DOHH2 (cell line): Measurements from ENCODE around the gene TMEM63C.

ENCODE experiments used
- H3F3A ChIP-seq: fragments of 200-600 bp; sonication (generic), shearing (Covaris generic); 2 replicates; pipeline ENCODE4 v1.6.0; 2016; ENCODE audit warnings: antibody characterized with exemption, mild to moderate bottlenecking; ENCODE audit not compliant: control insufficient read depth, insufficient read depth
- H3K27ac ChIP-seq: fragments of 200-600 bp; sonication (generic); 2 replicates; pipeline ENCODE4 v1.5.1; 2014; ENCODE audit warnings: low read depth, mild to moderate bottlenecking, low read length, moderate library complexity
- H3K27me3 ChIP-seq: fragments of 200-600 bp; sonication (generic); 2 replicates; pipeline ENCODE4 v1.6.1; 2014; ENCODE audit warnings: mild to moderate bottlenecking, low read length, mixed read lengths; ENCODE audit not compliant: control insufficient read depth
- H3K36me3 ChIP-seq: fragments of 200-600 bp; sonication (generic); 2 replicates; pipeline ENCODE4 v1.6.1; 2014; ENCODE audit warnings: mild to moderate bottlenecking, low read length, moderate library complexity, mixed read lengths; ENCODE audit not compliant: control insufficient read depth
- H3K4me1 ChIP-seq: fragments of 200-600 bp; sonication (generic); 2 replicates; pipeline ENCODE4 v1.6.1; 2014; ENCODE audit warnings: mild to moderate bottlenecking, low read length, mixed read lengths; ENCODE audit not compliant: control insufficient read depth
- H3K4me2 ChIP-seq: fragments of 200-600 bp; sonication (generic); 2 replicates; pipeline ENCODE4 v1.6.0; 2014; ENCODE audit warnings: mild to moderate bottlenecking, low read length, moderate library complexity
- H3K4me3 ChIP-seq: fragments of 200-600 bp; sonication (generic); 2 replicates; pipeline ENCODE4 v1.5.1; 2014; ENCODE audit warnings: mild to moderate bottlenecking, low read length, mixed read lengths
- H3K79me2 ChIP-seq: fragments of 200-600 bp; sonication (generic); 2 replicates; pipeline ENCODE4 v1.6.1; 2014; ENCODE audit warnings: mild to moderate bottlenecking, low read length, mixed read lengths; ENCODE audit not compliant: control insufficient read depth
- H3K9me2 ChIP-seq: fragments of 200-600 bp; sonication (generic); replicated peaks from 2 replicates; pipeline ENCODE4 v1.6.1; 2014; ENCODE audit warnings: mild to moderate bottlenecking, low read length, mixed read lengths; ENCODE audit not compliant: control insufficient read depth
- H3K9me3 ChIP-seq: fragments of 200-600 bp; sonication (generic); 2 replicates; pipeline ENCODE4 v1.6.1; 2014; ENCODE audit warnings: antibody characterized with exemption, low read length, mixed read lengths; ENCODE audit not compliant: control insufficient read depth, insufficient read depth
- H4K20me1 ChIP-seq: fragments of 200-600 bp; sonication (generic); 2 replicates; pipeline ENCODE4 v1.6.0; 2014; ENCODE audit warnings: low read depth, mild to moderate bottlenecking, antibody characterized with exemption, low read length, moderate library complexity; ENCODE audit not compliant: control insufficient read depth, insufficient read depth
- CTCF ChIP-seq: fragments of 200-600 bp; sonication (generic); IDR thresholded peaks from one replicate; pipeline ENCODE4 v1.5.1; 2014; ENCODE audit warnings: antibody characterized with exemption, mild to moderate bottlenecking, low read depth, low read length; ENCODE audit not compliant: poor library complexity, severe bottlenecking
- EZH2phosphoT487 ChIP-seq: fragments of 200-600 bp; sonication (generic); IDR thresholded peaks from 2 replicates; pipeline ENCODE4 v1.6.1; 2017; ENCODE audit warnings: borderline replicate concordance, mild to moderate bottlenecking, antibody characterized with exemption, low read length, moderate library complexity, mixed read lengths

The TMEM63C gene

GRCh38 chr14:77144412-77145115 is 37.0 kb upstream of the TMEM63C start:
- Histone ChIP-seq H3K4me2 (no peak overlapping the region), H3K4me1 (peaks cover 9% of the 10 kb centered on the region)

GRCh38 chr14:77145975-77146740 is 35.4 kb upstream of the TMEM63C start:
- Histone ChIP-seq H3K27ac (no peak overlapping the region), H3K9me2 (no peaks in the 10 kb centered on the region), H3K27me3 (peaks cover 67% of the 10 kb centered on the region), H3K4me2 (no peak overlapping the region), H3K4me3 (no peak overlapping the region), H3K4me1 (no peaks in the 10 kb centered on the region), H4K20me1 (no peaks in the 10 kb centered on the region), H3F3A (no peaks in the 10 kb centered on the region), H3K79me2 (no peaks in the 10 kb centered on the region), H3K9me3 (no peaks in the 10 kb centered on the region), H3K36me3 (no peaks in the 10 kb centered on the region)
- TF ChIP-seq CTCF = no peak
- TF ChIP-seq EZH2phosphoT487 = no peak

More at GRCh38 chr14:77144412-77145115, 37.0 kb upstream of the TMEM63C start:
- no peaks in the 10 kb centered on the region for H3K9me2 ChIP-seq
- H3K27me3 ChIP-seq = peaks cover 82% of the 10 kb centered on the region
- H4K20me1 ChIP-seq = no peaks in the 10 kb centered on the region
- H3K4me3 ChIP-seq = no peak overlapping the region
- no peaks in the 10 kb centered on the region for H3K36me3 ChIP-seq
- H3K9me3 ChIP-seq = no peaks in the 10 kb centered on the region
- H3K79me2 ChIP-seq = no peaks in the 10 kb centered on the region
- TF ChIP-seq CTCF = no peak
- no peak for TF ChIP-seq EZH2phosphoT487
- H3F3A ChIP-seq = no peaks in the 10 kb centered on the region
- H3K27ac ChIP-seq = no peak overlapping the region

GRCh38 chr14:77148510-77149231 is 32.9 kb upstream of the TMEM63C start:
- Histone ChIP-seq H3K4me3 (no peak overlapping the region), H3K9me2 (no peaks in the 10 kb centered on the region), H3K4me1 (0 out of 2 replicates have a peak, but pooled peaks cover 3% of the 10 kb centered on the region), H3K9me3 (no peaks in the 10 kb centered on the region), H4K20me1 (no peaks in the 10 kb centered on the region), H3K27me3 (peaks cover 42% of the 10 kb centered on the region), H3F3A (no peaks in the 10 kb centered on the region), H3K36me3 (no peaks in the 10 kb centered on the region), H3K27ac (no peak overlapping the region), H3K79me2 (no peaks in the 10 kb centered on the region), H3K4me2 (no peak overlapping the region)
- no peak for TF ChIP-seq CTCF
- TF ChIP-seq EZH2phosphoT487 = no peak
